ENCODE data around the gene ARPC3. TPM values are rescaled to one million over a fixed set of nuclear protein-coding genes. Genes with fewer than 3 reads are reported as not detected.

Gene ARPC3
- total and polyA plus RNA-seq, 2 of the 4 experiments (the other 2 are of a cell fraction): 192 to 204 TPM

- Histone ChIP-seq H3K79me1 (ENCODE audit: low read depth in 1 of 2, low read length in 2 of 2) (peaks cover 14 to 26% of the 10 kb centered on the region in 2 experiments; a peak in 3 of 4 replicates), H3K4ac (ENCODE audit: low read depth, low read length) (no peak overlapping the region), H2AK5ac (ENCODE audit: low read depth, low read length) (no peak overlapping the region), H2AK9ac (replicated peaks; ENCODE audit: low read depth, low read length, poor library complexity) (no peak overlapping the region), H2AFZ (replicated peaks; ENCODE audit: low read length, poor library complexity) (no peak overlapping the region), H3K56ac (ENCODE audit: extremely low read depth, insufficient read depth, low read length) (no peak overlapping the region), H2BK20ac (ENCODE audit: low read depth, low read length) (no peak overlapping the region), H3K9me1 (ENCODE audit: insufficient read depth, low read length) (peaks cover 3% of the 10 kb centered on the region), H3K23ac (ENCODE audit: low read depth, low read length) (no peak overlapping the region), H3K4me3 (ENCODE audit: insufficient read depth, low read depth, low read length) (no peak overlapping the region), H3K27ac (ENCODE audit: insufficient read depth, low read length) (no peak overlapping the region), H4K91ac (ENCODE audit: insufficient read depth, low read depth, low read length) (no peak overlapping the region), H4K20me1 (ENCODE audit: insufficient read depth, low read length) (peaks cover 2% of the 10 kb centered on the region), H2BK120ac (ENCODE audit: low read depth, low read length) (no peak overlapping the region), H3K27me3 (ENCODE audit: control insufficient read depth, insufficient read depth, low read length) (no peaks in the 10 kb centered on the region), H3K4me1 (ENCODE audit: control insufficient read depth, insufficient read depth, low read length) (no peaks in the 10 kb centered on the region), H3K36me3 (ENCODE audit: control insufficient read depth, insufficient read depth, low read length) (peaks cover 9% of the 10 kb centered on the region), H3K9ac (ENCODE audit: low read depth, low read length) (no peak overlapping the region), H3K14ac (replicated peaks; ENCODE audit: low read depth, low read length) (no peak overlapping the region), H3K9me3 (ENCODE audit: control insufficient read depth, insufficient read depth, low read length) (no peaks in the 10 kb centered on the region), H4K8ac (ENCODE audit: low read depth in 2 of 2, low read length in 2 of 2) (no peak overlapping the region), H3K4me2 (ENCODE audit: low read depth, low read length) (no peak overlapping the region), H2BK15ac (ENCODE audit: low read depth, low read length) (no peak overlapping the region), H4K5ac (ENCODE audit: low read depth, low read length) (no peak overlapping the region), H3K18ac (ENCODE audit: low read depth, low read length) (no peak overlapping the region), H2BK5ac (ENCODE audit: low read depth, low read length, poor library complexity, severe bottlenecking) (peak overlapping the region; percentile 22)
- TF ChIP-seq NFE2L2 (IDR thresholded peaks at IDR 0.05; ENCODE audit: low read depth, low read length): no peak
- TF ChIP-seq POLR2A (IDR thresholded peaks at IDR 0.05; ENCODE audit: low read depth, low read length): no peak
- peak; percentile 12; the same call in 1 of the 2 replicates for TF ChIP-seq CEBPB (IDR thresholded peaks at IDR 0.05; ENCODE audit: low read depth, low read length)
- no peak for ATAC-seq (ENCODE audit: low read depth)
- dilution Hi-C loops (cut with HindIII; ENCODE audit: low sequenced_read_pairs, unreplicated experiment): no loop called here
- ChIA-PET POLR2A (ENCODE audit: unreplicated experiment) (no interaction called here), CTCF (interaction anchor here (1.0 kb wide), 1 partner anchor 49 kb away, joined by 3 read pairs; the partner anchor contains the start of gene ARPC3)
- BruUV-seq (replicated peaks): TSS peak; percentile 12
- in situ Hi-C loops (cut with MboI; ENCODE audit: low sequenced_read_pairs): no loop called here
- DNase-seq: peak; percentile 13
- WGBS, 2 experiments (ENCODE audit: extremely low coverage in 2 of 2, insufficient read length in 1 of 2): no CpG with 5 or more reads among the region's 4 CpGs
- intact Hi-C loops (cut with micrococcal nuclease): no loop called here
Measured at GRCh38 chr12:110498984-110499706, 49.0 kb upstream of the ARPC3 start.

Data from IMR-90 (cell line).